ENCODE results near the gene RNF144A. TPM values are rescaled to one million over a fixed set of nuclear protein-coding genes. Genes with fewer than 3 reads are reported as not detected.

RNF144A gene
- total and polyA plus RNA-seq, 2 donors from 2014 or later = 4.2 to 12.3 TPM

- no peak for DNase-seq
- Histone ChIP-seq H3K9me3 (ENCODE audit: control insufficient read depth in 2 of 3, insufficient read depth in 1 of 3, low read length in 3 of 3) (no peaks in the 10 kb centered on the region), H3K27ac (ENCODE audit: low read depth in 2 of 2, low read length in 2 of 2) (no peak overlapping the region), H3K4me3 (ENCODE audit: low read length in 3 of 3) (no peak overlapping the region), H3K27me3 (ENCODE audit: control insufficient read depth, insufficient read depth, low read length) (no peaks in the 10 kb centered on the region), H3K36me3 (ENCODE audit: control insufficient read depth in 2 of 3, insufficient read depth in 3 of 3, low read length in 3 of 3) (peaks cover 0 to 6% (median 3%) of the 10 kb centered on the region in 3 donors), H3K4me1 (ENCODE audit: control insufficient read depth in 2 of 3, insufficient read depth in 2 of 3, low read depth in 1 of 3, low read length in 3 of 3) (peaks cover 0 to 2% (median 0%) of the 10 kb centered on the region in 3 donors), H3K9ac (ENCODE audit: low read length in 3 of 3) (no peak overlapping the region)
- intact Hi-C loops (cut with DNase I) = no loop called here
- no peak for FAIRE-seq
- no peak for TF ChIP-seq CTCF (IDR thresholded peaks at IDR 0.05; ENCODE audit: borderline replicate concordance, extremely low read depth, insufficient read depth)
Measured at GRCh38 chr2:6942848-6943247, 25.6 kb downstream of the RNF144A start.

GRCh38 chr2:6943523-6943922 is 26.3 kb downstream of the RNF144A start:
- no peak for FAIRE-seq
- intact Hi-C loops (cut with DNase I) = no loop called here
- Histone ChIP-seq H3K9ac (ENCODE audit: low read length in 3 of 3) (no peak overlapping the region), H3K27me3 (ENCODE audit: control insufficient read depth, insufficient read depth, low read length) (no peaks in the 10 kb centered on the region), H3K9me3 (ENCODE audit: control insufficient read depth in 2 of 3, insufficient read depth in 1 of 3, low read length in 3 of 3) (no peaks in the 10 kb centered on the region), H3K4me3 (ENCODE audit: low read length in 3 of 3) (no peak overlapping the region), H3K36me3 (ENCODE audit: control insufficient read depth in 2 of 3, insufficient read depth in 3 of 3, low read length in 3 of 3) (peaks cover 0 to 6% (median 3%) of the 10 kb centered on the region in 3 donors), H3K27ac (ENCODE audit: low read depth in 2 of 2, low read length in 2 of 2) (no peak overlapping the region), H3K4me1 (ENCODE audit: control insufficient read depth in 2 of 3, insufficient read depth in 2 of 3, low read depth in 1 of 3, low read length in 3 of 3) (peaks cover 0 to 2% (median 0%) of the 10 kb centered on the region in 3 donors)
- no peak for TF ChIP-seq CTCF (IDR thresholded peaks at IDR 0.05; ENCODE audit: borderline replicate concordance, extremely low read depth, insufficient read depth)
- DNase-seq = no peak

- DNase-seq (no peak), FAIRE-seq (no peak)
- H3K9me3 ChIP-seq (ENCODE audit: control insufficient read depth in 2 of 3, insufficient read depth in 1 of 3, low read length in 3 of 3) = no peaks in the 10 kb centered on the region
- H3K27ac ChIP-seq (ENCODE audit: low read depth in 2 of 2, low read length in 2 of 2) = no peak overlapping the region
- H3K4me1 ChIP-seq (ENCODE audit: control insufficient read depth in 2 of 3, insufficient read depth in 2 of 3, low read depth in 1 of 3, low read length in 3 of 3) = peaks cover 0 to 2% (median 0%) of the 10 kb centered on the region in 3 donors
- TF ChIP-seq CTCF (IDR thresholded peaks at IDR 0.05; ENCODE audit: borderline replicate concordance, extremely low read depth, insufficient read depth) = no peak
- no peaks in the 10 kb centered on the region for H3K27me3 ChIP-seq (ENCODE audit: control insufficient read depth, insufficient read depth, low read length)
- H3K9ac ChIP-seq (ENCODE audit: low read length in 3 of 3) = no peak overlapping the region
- H3K36me3 ChIP-seq (ENCODE audit: control insufficient read depth in 2 of 3, insufficient read depth in 3 of 3, low read length in 3 of 3) = peaks cover 0 to 6% (median 3%) of the 10 kb centered on the region in 3 donors
- no peak overlapping the region for H3K4me3 ChIP-seq (ENCODE audit: low read length in 3 of 3)
- intact Hi-C loops (cut with DNase I) = no loop called here
Measured at GRCh38 chr2:6943971-6944370, 26.8 kb downstream of the RNF144A start.

- no peak for TF ChIP-seq CTCF (IDR thresholded peaks at IDR 0.05; ENCODE audit: borderline replicate concordance, extremely low read depth, insufficient read depth)
- FAIRE-seq (no peak), DNase-seq (no peak)
- intact Hi-C loops (cut with DNase I) = no loop called here
- peaks cover 0 to 2% (median 0%) of the 10 kb centered on the region in 3 donors for H3K4me1 ChIP-seq (ENCODE audit: control insufficient read depth in 2 of 3, insufficient read depth in 2 of 3, low read depth in 1 of 3, low read length in 3 of 3)
- no peak overlapping the region for H3K27ac ChIP-seq (ENCODE audit: low read depth in 2 of 2, low read length in 2 of 2)
- H3K9ac ChIP-seq (ENCODE audit: low read length in 3 of 3) = no peak overlapping the region
- no peaks in the 10 kb centered on the region for H3K9me3 ChIP-seq (ENCODE audit: control insufficient read depth in 2 of 3, insufficient read depth in 1 of 3, low read length in 3 of 3)
- H3K36me3 ChIP-seq (ENCODE audit: control insufficient read depth in 2 of 3, insufficient read depth in 3 of 3, low read length in 3 of 3) = peaks cover 0 to 6% (median 3%) of the 10 kb centered on the region in 3 donors
- no peaks in the 10 kb centered on the region for H3K27me3 ChIP-seq (ENCODE audit: control insufficient read depth, insufficient read depth, low read length)
- H3K4me3 ChIP-seq (ENCODE audit: low read length in 3 of 3) = no peak overlapping the region
Measured at GRCh38 chr2:6944555-6944954, 27.3 kb downstream of the RNF144A start.

Data from kidney (tissue), 14 donors.